Measurements from ENCODE around the gene E2F7. TPM values are rescaled to one million over a fixed set of nuclear protein-coding genes. Genes with fewer than 3 reads are reported as not detected.
"Not testable (repeated sequence)": the region's sequence is repeated elsewhere in the genome, so short reads cannot be mapped to it uniquely, and the experiment has no call there.

Gene E2F7
- total RNA-seq, 2 donors from 2014 or later: 0.75 TPM; not detected in 1

GRCh38 chr12:77089686-77090220 is 24.4 kb upstream of the E2F7 start:
- H3K27ac ChIP-seq: no peak overlapping the region
- H3K36me3 ChIP-seq: no peaks in the 10 kb centered on the region
- H3K27me3 ChIP-seq: no peaks in the 10 kb centered on the region
- no peak for TF ChIP-seq CTCF (IDR thresholded peaks at IDR 0.05)
- H3K4me3 ChIP-seq: no peak overlapping the region
- no peak for DNase-seq (ENCODE audit: low spot score)
- H3K9me3 ChIP-seq: no peaks in the 10 kb centered on the region
- H3K4me1 ChIP-seq: no peaks in the 10 kb centered on the region

- no peak for TF ChIP-seq CTCF (IDR thresholded peaks at IDR 0.05)
- DNase-seq (ENCODE audit: low spot score): no peak
Observed at GRCh38 chr12:77087427-77087826, 22.1 kb upstream of the E2F7 start.

GRCh38 chr12:77082021-77082420 is 16.7 kb upstream of the E2F7 start:
- TF ChIP-seq CTCF (IDR thresholded peaks at IDR 0.05): no peak
- DNase-seq (ENCODE audit: low spot score): no peak
- no peaks in the 10 kb centered on the region for H3K27me3 ChIP-seq
- H3K4me1 ChIP-seq: no peaks in the 10 kb centered on the region
- no peak overlapping the region for H3K4me3 ChIP-seq
- H3K36me3 ChIP-seq: no peaks in the 10 kb centered on the region
- no peak overlapping the region for H3K27ac ChIP-seq
- H3K9me3 ChIP-seq: no peaks in the 10 kb centered on the region

More at GRCh38 chr12:77087427-77087826, 22.1 kb upstream of the E2F7 start:
- no peak overlapping the region for H3K4me3 ChIP-seq
- no peaks in the 10 kb centered on the region for H3K4me1 ChIP-seq
- no peaks in the 10 kb centered on the region for H3K9me3 ChIP-seq
- no peaks in the 10 kb centered on the region for H3K36me3 ChIP-seq
- H3K27me3 ChIP-seq: no peaks in the 10 kb centered on the region
- H3K27ac ChIP-seq: no peak overlapping the region

GRCh38 chr12:77079631-77080030 is 14.3 kb upstream of the E2F7 start:
- H3K27ac ChIP-seq: no peak overlapping the region
- no peaks in the 10 kb centered on the region for H3K4me1 ChIP-seq
- no peaks in the 10 kb centered on the region for H3K36me3 ChIP-seq
- no peak for DNase-seq (ENCODE audit: low spot score)
- H3K9me3 ChIP-seq: no peaks in the 10 kb centered on the region
- no peak overlapping the region for H3K4me3 ChIP-seq
- no peak for TF ChIP-seq CTCF (IDR thresholded peaks at IDR 0.05)
- no peaks in the 10 kb centered on the region for H3K27me3 ChIP-seq

- no peaks in the 10 kb centered on the region for H3K27me3 ChIP-seq
- H3K27ac ChIP-seq: no peak overlapping the region
- no peaks in the 10 kb centered on the region for H3K9me3 ChIP-seq
- no peak overlapping the region for H3K4me3 ChIP-seq
- no peak for DNase-seq (ENCODE audit: low spot score)
- no peak for TF ChIP-seq CTCF (IDR thresholded peaks at IDR 0.05)
- H3K4me1 ChIP-seq: no peaks in the 10 kb centered on the region
- H3K36me3 ChIP-seq: no peaks in the 10 kb centered on the region
Observed at GRCh38 chr12:77078231-77078630, 12.9 kb upstream of the E2F7 start.

GRCh38 chr12:77076886-77077285 is 11.5 kb upstream of the E2F7 start:
- no peak for DNase-seq (ENCODE audit: low spot score)
- no peak overlapping the region for H3K4me3 ChIP-seq
- no peaks in the 10 kb centered on the region for H3K36me3 ChIP-seq
- no peaks in the 10 kb centered on the region for H3K27me3 ChIP-seq
- H3K9me3 ChIP-seq: no peaks in the 10 kb centered on the region
- H3K4me1 ChIP-seq: no peaks in the 10 kb centered on the region
- no peak overlapping the region for H3K27ac ChIP-seq
- TF ChIP-seq CTCF (IDR thresholded peaks at IDR 0.05): no peak

- not testable (repeated sequence) for H3K27me3 ChIP-seq
Observed at GRCh38 chr12:77073894-77074293, 8.5 kb upstream of the E2F7 start.

More at GRCh38 chr12:77073894-77074293, 8.5 kb upstream of the E2F7 start:
- H3K9me3 ChIP-seq; DNase-seq (ENCODE audit: low spot score); H3K4me1 ChIP-seq; H3K27ac ChIP-seq; H3K36me3 ChIP-seq; H3K4me3 ChIP-seq: not testable (repeated sequence)

Measured in right atrium auricular region (tissue), 2 donors.